GM18508 (cell line): ENCODE data around the gene SOD3.

ENCODE experiments used
- ATAC-seq: cut with Tn5 transposase; IDR thresholded peaks from one replicate; pipeline ENCODE4 v1.9.1; 2021; ENCODE audit warnings: moderate number of reproducible peaks; ENCODE audit not compliant: insufficient read depth, unreplicated experiment

SOD3 gene, protein sequence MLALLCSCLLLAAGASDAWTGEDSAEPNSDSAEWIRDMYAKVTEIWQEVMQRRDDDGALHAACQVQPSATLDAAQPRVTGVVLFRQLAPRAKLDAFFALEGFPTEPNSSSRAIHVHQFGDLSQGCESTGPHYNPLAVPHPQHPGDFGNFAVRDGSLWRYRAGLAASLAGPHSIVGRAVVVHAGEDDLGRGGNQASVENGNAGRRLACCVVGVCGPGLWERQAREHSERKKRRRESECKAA

DNA sequence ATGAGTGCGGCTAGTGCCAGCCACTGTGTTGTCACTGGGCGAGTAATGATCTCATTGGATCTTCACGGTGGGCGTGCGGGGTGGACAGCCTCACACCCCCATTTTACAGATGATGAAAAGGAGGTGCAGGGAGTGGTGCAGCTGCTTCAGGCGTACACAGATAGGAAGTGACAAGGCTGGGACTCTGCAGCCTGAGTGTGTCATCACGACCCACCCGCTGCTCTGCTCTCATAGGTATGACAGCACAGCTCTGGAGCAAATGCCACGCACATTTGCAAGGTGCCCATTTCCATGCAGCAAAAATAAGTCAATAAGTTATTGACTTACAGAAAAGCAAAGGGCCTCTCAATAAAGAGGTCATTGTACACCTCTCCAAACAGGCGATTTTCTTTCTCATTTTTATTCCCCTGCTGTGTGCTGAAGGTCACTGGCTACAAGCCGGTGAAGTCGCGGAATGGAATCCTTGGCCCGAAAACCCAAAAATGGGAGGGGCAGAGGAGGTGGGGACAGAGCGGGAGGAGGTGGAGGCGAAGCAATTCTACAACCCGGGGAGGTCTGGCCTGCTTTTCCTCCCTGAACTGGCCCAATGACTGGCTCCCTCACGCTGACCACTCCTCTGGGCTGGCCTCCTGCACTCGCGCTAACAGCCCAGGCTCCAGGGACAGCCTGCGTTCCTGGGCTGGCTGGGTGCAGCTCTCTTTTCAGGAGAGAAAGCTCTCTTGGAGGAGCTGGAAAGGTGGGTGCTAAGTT lies at the start of gene SOD3:
Gene SOD3 (plus strand): TSS at position 658 of the 750 bp plus-strand sequence. CDS start 3,949 bp downstream, outside the sequence.
- ATAC-seq, result no peak

- no peak for ATAC-seq
Measured at GRCh38 chr4:24747234-24747975, 48.0 kb upstream of the SOD3 start.

- ATAC-seq, result no peak
Measured at GRCh38 chr4:24748023-24748422, 47.4 kb upstream of the SOD3 start.

GRCh38 chr4:24748758-24749350 lies 46.5 kb upstream of the SOD3 start:
- no peak for ATAC-seq

DNA sequence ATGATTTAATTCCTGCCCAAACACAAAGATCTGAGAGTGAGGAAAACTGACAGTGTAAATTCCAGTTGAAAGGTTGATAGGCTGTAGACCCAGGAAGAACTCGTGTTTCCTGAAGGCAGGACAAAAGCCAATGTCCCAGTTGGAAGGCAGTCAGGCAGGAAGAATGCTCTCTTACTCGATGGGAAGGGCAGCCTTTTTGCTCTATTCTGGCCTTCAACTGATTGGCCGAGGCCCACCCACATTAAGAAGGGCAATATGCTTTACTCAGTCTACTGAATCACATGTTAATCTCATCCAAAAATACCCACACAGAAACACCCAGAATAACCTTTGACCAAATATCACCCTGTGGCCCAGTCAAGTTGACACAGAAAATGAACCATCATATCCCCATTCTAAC lies 45.3 kb upstream of the SOD3 start:
- no peak for ATAC-seq

DNA sequence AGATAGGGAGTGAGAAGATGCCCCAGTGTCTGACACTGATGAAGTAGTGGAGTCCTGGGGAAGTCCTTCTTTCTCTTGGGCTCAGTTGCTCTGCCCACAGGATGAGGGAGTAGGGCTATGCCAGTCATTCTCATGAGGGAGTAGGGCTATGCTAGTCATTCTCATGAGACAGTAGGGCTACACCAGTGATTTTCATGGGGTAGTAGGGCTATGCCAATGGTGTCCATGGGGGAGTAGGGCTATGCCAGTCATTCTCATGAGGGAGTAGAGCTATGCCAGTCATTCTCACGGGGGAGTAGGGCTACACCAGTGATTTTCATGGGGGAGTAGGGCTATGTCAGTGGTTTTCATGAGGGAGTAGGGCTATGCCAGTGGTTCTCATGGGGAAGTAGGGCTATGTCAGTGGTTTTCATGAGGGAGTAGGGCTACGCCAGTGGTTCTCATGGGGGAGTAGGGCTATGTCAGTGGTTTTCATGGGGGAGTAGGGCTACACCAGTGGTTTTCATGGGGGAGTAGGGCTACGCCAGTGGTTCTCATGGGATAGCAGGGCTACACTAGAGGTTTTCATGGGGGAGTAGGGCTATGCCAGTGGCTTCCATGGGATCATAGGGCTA lies 43.3 kb upstream of the SOD3 start:
- no peak for ATAC-seq

DNA sequence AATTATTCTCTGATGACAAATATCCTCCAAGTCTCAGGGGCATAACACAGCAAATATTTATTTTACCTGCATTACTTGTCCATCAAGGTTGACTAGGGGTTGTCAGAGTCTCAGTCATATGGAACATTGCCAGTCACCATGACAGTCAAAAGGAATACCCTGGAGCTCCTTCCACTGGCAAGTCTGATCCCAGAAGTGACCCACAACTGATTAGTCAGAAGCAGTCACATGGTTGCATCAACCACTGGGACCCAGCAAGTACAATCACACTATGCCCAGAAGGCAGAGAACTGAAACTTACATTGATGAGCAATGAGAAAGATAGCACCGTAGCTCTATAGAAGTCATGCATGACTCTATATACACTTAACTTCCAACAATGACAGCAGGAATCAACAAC lies 41.9 kb upstream of the SOD3 start:
- ATAC-seq, result no peak

GRCh38 chr4:24754571-24754970 lies 40.8 kb upstream of the SOD3 start:
- ATAC-seq, result no peak

GRCh38 chr4:24763631-24764297 lies 31.6 kb upstream of the SOD3 start:
- ATAC-seq, result no peak

DNA sequence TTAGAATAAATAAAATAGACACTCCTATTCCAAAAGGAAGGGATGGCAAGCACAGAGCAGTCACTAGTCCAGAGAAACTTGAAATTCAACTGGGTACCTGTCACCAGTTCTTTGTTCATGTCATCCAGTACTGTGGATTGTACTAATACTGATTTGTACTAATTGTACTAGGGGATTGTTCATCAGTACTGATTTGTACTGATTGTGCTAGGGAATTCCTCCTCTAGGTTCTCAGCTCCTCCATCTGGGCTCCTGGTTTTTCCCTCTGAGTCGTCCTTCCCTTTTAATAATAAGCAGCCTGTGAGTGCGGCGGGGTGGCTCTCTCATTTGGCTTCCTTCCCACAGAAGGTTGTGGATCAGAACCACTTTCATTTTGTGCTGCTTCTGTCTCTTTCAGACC lies 31.0 kb upstream of the SOD3 start:
- no peak for ATAC-seq

- no peak for ATAC-seq
Measured at GRCh38 chr4:24765376-24765988, 29.9 kb upstream of the SOD3 start.

- ATAC-seq, result no peak
Measured at GRCh38 chr4:24768006-24768405, 27.4 kb upstream of the SOD3 start.

GRCh38 chr4:24768604-24769003 lies 26.8 kb upstream of the SOD3 start:
- ATAC-seq, result peak; percentile 80

GRCh38 chr4:24769571-24769970 lies 25.8 kb upstream of the SOD3 start:
- ATAC-seq, result no peak

- ATAC-seq, result peak; percentile 59
Measured at GRCh38 chr4:24770032-24770584, 25.3 kb upstream of the SOD3 start.

- ATAC-seq, result no peak
Measured at GRCh38 chr4:24770667-24771066, 24.7 kb upstream of the SOD3 start.

GRCh38 chr4:24771241-24771640 lies 24.1 kb upstream of the SOD3 start:
- no peak for ATAC-seq

GRCh38 chr4:24772061-24772705 lies 23.2 kb upstream of the SOD3 start:
- no peak for ATAC-seq

- no peak for ATAC-seq
Measured at GRCh38 chr4:24772952-24773351, 22.4 kb upstream of the SOD3 start.
